H9 (cell line): ENCODE data around the gene FBRSL1. TPM values are rescaled to one million over a fixed set of nuclear protein-coding genes. Genes with fewer than 3 reads are reported as not detected.

Experiments
- DNase-seq: peaks from one replicate; pipeline ENCODE4 v3.0.0-alpha.2; 2017
- H2AFZ ChIP-seq: one replicate; pipeline ENCODE4 v1.6.1; 2013; ENCODE audit warnings: mild to moderate bottlenecking, low read length, control low read depth, moderate library complexity
- H2AK5ac ChIP-seq: 2 replicates; pipeline ENCODE4 v1.6.1; 2013; ENCODE audit warnings: low read length, control low read depth, mixed read lengths; ENCODE audit not compliant: insufficient read length
- H2BK120ac ChIP-seq: one replicate; pipeline ENCODE4 v1.6.1; 2013; ENCODE audit warnings: low read depth, mild to moderate bottlenecking, low read length, control low read depth, inconsistent platforms; ENCODE audit not compliant: poor library complexity, severe bottlenecking
- H2BK12ac ChIP-seq: 2 replicates; pipeline ENCODE4 v1.6.1; 2013; ENCODE audit warnings: low read length, control low read depth, mixed read lengths, low read depth; ENCODE audit not compliant: insufficient read length
- H2BK15ac ChIP-seq: 2 replicates; pipeline ENCODE4 v1.6.1; 2013; ENCODE audit warnings: low read depth, low read length, control low read depth
- H2BK20ac ChIP-seq: one replicate; pipeline ENCODE4 v1.6.1; 2013; ENCODE audit warnings: low read depth, mild to moderate bottlenecking, low read length, control low read depth, inconsistent platforms; ENCODE audit not compliant: poor library complexity, severe bottlenecking
- H2BK5ac ChIP-seq: 2 replicates; pipeline ENCODE4 v1.6.1; 2013; ENCODE audit warnings: low read length, control low read depth, mixed read lengths; ENCODE audit not compliant: insufficient read length
- H3K14ac ChIP-seq: 2 replicates; pipeline ENCODE4 v1.6.1; 2013; ENCODE audit warnings: low read length, control low read depth; ENCODE audit not compliant: insufficient read depth
- H3K18ac ChIP-seq: 2 replicates; pipeline ENCODE4 v1.6.1; 2013; ENCODE audit warnings: low read depth, mild to moderate bottlenecking, mixed read lengths, low read length, control low read depth; ENCODE audit not compliant: insufficient read length
- H3K23ac ChIP-seq: 2 replicates; pipeline ENCODE4 v1.6.1; 2013; ENCODE audit warnings: low read length, control low read depth, mixed read lengths, low read depth; ENCODE audit not compliant: insufficient read length
- H3K23me2 ChIP-seq: 2 replicates; pipeline ENCODE4 v1.6.1; 2013; ENCODE audit warnings: low read depth, mild to moderate bottlenecking, mixed read lengths, low read length, control low read depth; ENCODE audit not compliant: insufficient read length, poor library complexity, severe bottlenecking
- H3K27ac ChIP-seq: 2 replicates; pipeline ENCODE4 v1.5.1; 2013; ENCODE audit warnings: low read length, control low read depth, mixed read lengths, low read depth; ENCODE audit not compliant: insufficient read length
- H3K27me3 ChIP-seq: 2 replicates; pipeline ENCODE4 v1.6.1; 2013; ENCODE audit warnings: low read length, control low read depth, inconsistent platforms; ENCODE audit not compliant: insufficient read depth
- H3K4ac ChIP-seq: 2 replicates; pipeline ENCODE4 v1.6.1; 2013; ENCODE audit warnings: low read depth, mild to moderate bottlenecking, control low read depth, inconsistent platforms, low read length, moderate library complexity
- H3K4me1 ChIP-seq: 2 replicates; pipeline ENCODE4 v1.6.1; 2013; ENCODE audit warnings: low read length, control low read depth, inconsistent platforms; ENCODE audit not compliant: insufficient read depth
- H3K4me2 ChIP-seq: 2 replicates; pipeline ENCODE4 v1.6.1; 2013; ENCODE audit warnings: low read length, control low read depth, mixed read lengths; ENCODE audit not compliant: insufficient read length, insufficient read depth
- H3K56ac ChIP-seq: 2 replicates; pipeline ENCODE4 v1.6.1; 2013; ENCODE audit warnings: low read depth, mild to moderate bottlenecking, mixed read lengths, low read length, control low read depth; ENCODE audit not compliant: insufficient read length
- H3K79me1 ChIP-seq: 2 replicates; pipeline ENCODE4 v1.6.1; 2013; ENCODE audit warnings: low read depth, mild to moderate bottlenecking, moderate library complexity, low read length, control low read depth, inconsistent platforms; ENCODE audit not compliant: insufficient read depth, poor library complexity, severe bottlenecking
- H3K79me2 ChIP-seq: 2 replicates; pipeline ENCODE4 v1.6.1; 2013; ENCODE audit warnings: low read length, control low read depth, inconsistent platforms; ENCODE audit not compliant: insufficient read depth
- H3K9ac ChIP-seq: 2 replicates; pipeline ENCODE4 v1.6.1; 2013; ENCODE audit warnings: low read length, control low read depth, mixed read lengths; ENCODE audit not compliant: insufficient read length; ENCODE audit errors: extremely low read depth
- H3K9me3 ChIP-seq: one replicate; pipeline ENCODE4 v1.6.1; 2013; ENCODE audit warnings: low read depth, low read length, inconsistent platforms; ENCODE audit not compliant: control insufficient read depth
- H3T11ph ChIP-seq: one replicate; pipeline ENCODE4 v1.6.1; 2013; ENCODE audit warnings: mild to moderate bottlenecking, low read length, control low read depth, inconsistent platforms
- H4K20me1 ChIP-seq: one replicate; pipeline ENCODE4 v1.6.1; 2013; ENCODE audit not compliant: control insufficient read depth, insufficient read length, insufficient read depth
- H4K5ac ChIP-seq: 2 replicates; pipeline ENCODE4 v1.6.1; 2013; ENCODE audit warnings: low read depth, mild to moderate bottlenecking, mixed read lengths, low read length, control low read depth; ENCODE audit not compliant: insufficient read length
- H4K8ac ChIP-seq: replicated peaks from 2 replicates; pipeline ENCODE4 v1.6.1; 2013; ENCODE audit warnings: low read length, control low read depth, mixed read lengths, low read depth; ENCODE audit not compliant: insufficient read length
- H4K91ac ChIP-seq: 2 replicates; pipeline ENCODE4 v1.6.1; 2013; ENCODE audit warnings: low read depth, mild to moderate bottlenecking, moderate library complexity, mixed read lengths, low read length, control low read depth; ENCODE audit not compliant: insufficient read length
- H3K27ac Mint-ChIP-seq, 3 experiments: 2 replicates in 2 of 3; 3 replicates in 1 of 3; pipeline ENCODE4 v1.8.0; 2020 to 2021; ENCODE audit warnings: mixed read lengths in 3 of 3, mild to moderate bottlenecking in 1 of 3, moderate library complexity in 1 of 3
- H3K27me3 Mint-ChIP-seq: 2 replicates; pipeline ENCODE4 v1.8.0; 2021; ENCODE audit warnings: low read depth, mild to moderate bottlenecking, moderate library complexity, mixed read lengths
- H3K36me3 Mint-ChIP-seq, 3 experiments: 2 replicates in 2 of 3; 3 replicates in 1 of 3; pipeline ENCODE4 v1.8.0; 2020 to 2021; ENCODE audit warnings: low read depth in 3 of 3, mixed read lengths in 3 of 3; ENCODE audit not compliant: insufficient read depth in 1 of 3
- H3K4me1 Mint-ChIP-seq, 2 experiments: 2 replicates each; pipeline ENCODE4 v1.8.0; 2020; ENCODE audit warnings: mixed read lengths in 2 of 2
- H3K4me3 Mint-ChIP-seq, 2 experiments: 2 replicates in 1 of 2; 3 replicates in 1 of 2; pipeline ENCODE4 v1.8.0; 2020 to 2021; ENCODE audit warnings: mild to moderate bottlenecking in 2 of 2, mixed read lengths in 2 of 2, moderate library complexity in 1 of 2
- H3K9me3 Mint-ChIP-seq, 2 experiments: 2 replicates in 1 of 2; 3 replicates in 1 of 2; pipeline ENCODE4 v1.8.0; 2020; ENCODE audit warnings: mild to moderate bottlenecking in 2 of 2, mixed read lengths in 2 of 2, moderate library complexity in 1 of 2
- CTCF ChIP-seq: fragments of 200-600 bp; sonication (generic); conservative IDR thresholded peaks from 3 replicates; pipeline ENCODE4 v1.8.0; 2021; ENCODE audit warnings: antibody characterized with exemption, mild to moderate bottlenecking
- WGBS: extraction: QIAGEN DNeasy Blood & Tissue Kit; methylation state at CpG from one replicate; pipeline ENCODE4 v1.1.7; 2013; ENCODE audit warnings: missing lambda C conversion rate, low lambda C conversion rate, mixed read lengths; ENCODE audit not compliant: insufficient read length; ENCODE audit errors: extremely low coverage; 5-methylcytosine and 5-hydroxymethylcytosine counted together
- total RNA-seq: library from RNA; stranded (reverse); gene quantifications from 2 replicates; pipeline ENCODE4 v1.2.1, GENCODE V29; 2021

The FBRSL1 gene
- total RNA-seq, 1 experiment from 2014 or later: 90.8 TPM

GRCh38 chr12:132540436-132540835 is 50.5 kb downstream of the FBRSL1 start:
- no peak overlapping the region for H3K14ac ChIP-seq
- Mint-ChIP-seq H3K4me3 (no peak overlapping the region), H3K9me3 (peaks cover 16 to 22% of the 10 kb centered on the region in 2 experiments), H3K27me3 (peaks cover 87% of the 10 kb centered on the region), H3K27ac (no peak overlapping the region), H3K4me1 (no peaks in the 10 kb centered on the region), H3K36me3 (peaks cover 11 to 16% (median 15%) of the 10 kb centered on the region in 3 experiments)
- H3K18ac ChIP-seq: no peak overlapping the region
- H3K9ac ChIP-seq: no peak overlapping the region
- H2BK12ac ChIP-seq: no peak overlapping the region
- H4K8ac ChIP-seq: no peak overlapping the region
- no peak overlapping the region for H3K56ac ChIP-seq
- no CpG with 5 or more reads among the region's 9 CpGs for WGBS
- H3K79me2 ChIP-seq: no peaks in the 10 kb centered on the region
- no peak overlapping the region for H2AFZ ChIP-seq
- H3K4ac ChIP-seq: no peak overlapping the region
- H3K23ac ChIP-seq: no peak overlapping the region
- H2BK15ac ChIP-seq: no peak overlapping the region
- no peaks in the 10 kb centered on the region for H3K23me2 ChIP-seq
- H2BK5ac ChIP-seq: no peak overlapping the region
- H3K9me3 ChIP-seq: peaks cover 13% of the 10 kb centered on the region
- no peak overlapping the region for H3K27ac ChIP-seq
- TF ChIP-seq CTCF: no peak
- no peak overlapping the region for H2BK120ac ChIP-seq
- H2AK5ac ChIP-seq: no peak overlapping the region
- H4K5ac ChIP-seq: no peak overlapping the region
- no peaks in the 10 kb centered on the region for H3K79me1 ChIP-seq
- H4K91ac ChIP-seq: no peak overlapping the region
- H3K4me2 ChIP-seq: no peak overlapping the region
- no peaks in the 10 kb centered on the region for H3K4me1 ChIP-seq
- H2BK20ac ChIP-seq: no peak overlapping the region
- peaks cover 37% of the 10 kb centered on the region; the same call in 1 of the 2 replicates for H3K27me3 ChIP-seq
- H3T11ph ChIP-seq: no peak overlapping the region
- no peak for DNase-seq
- no peaks in the 10 kb centered on the region for H4K20me1 ChIP-seq
